ENCODE data around the gene MNAT1. TPM values are rescaled to one million over a fixed set of nuclear protein-coding genes. Genes with fewer than 3 reads are reported as not detected.
"Not testable (repeated sequence)": the region's sequence is repeated elsewhere in the genome, so short reads cannot be mapped to it uniquely, and the experiment has no call there.

MNAT1 gene
- total RNA-seq, 2 donors from 2014 or later: 16.1 to 19.5 TPM

DNA sequence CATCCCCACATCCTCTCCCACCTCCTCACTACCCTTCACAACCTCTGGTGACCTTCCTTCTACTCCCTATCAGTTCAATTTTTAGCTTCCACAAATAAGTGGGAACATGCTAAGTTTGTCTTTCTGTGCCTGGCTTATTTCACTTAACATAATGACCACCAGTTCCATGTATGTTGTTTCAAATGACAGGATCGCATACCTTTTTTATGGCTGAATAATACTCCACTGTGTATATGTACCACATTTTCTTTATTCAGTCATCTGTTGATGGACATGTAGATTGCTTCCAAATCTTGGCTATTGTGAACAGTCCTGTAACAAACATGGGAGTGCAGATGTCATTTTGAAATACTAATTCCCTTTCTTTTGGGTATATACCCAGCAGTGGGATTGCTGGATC is 147.7 kb downstream of the MNAT1 start:
- Mint-ChIP-seq H3K27ac (no peak overlapping the region), H3K4me3 (no peak overlapping the region), H3K4me1 (no peaks in the 10 kb centered on the region), H3K27me3 (no peaks in the 10 kb centered on the region), H3K36me3 (ENCODE audit: low read depth) (peaks cover 10% of the 10 kb centered on the region)
- DNase-seq (no peak), ATAC-seq (no peak)
- peaks cover 9% of the 10 kb centered on the region for H3K9me3 ChIP-seq (ENCODE audit: control insufficient read depth, low read length, poor library complexity, severe bottlenecking)

GRCh38 chr14:60884134-60884533 is 149.6 kb downstream of the MNAT1 start:
- Mint-ChIP-seq H3K27ac (no peak overlapping the region), H3K4me3 (no peak overlapping the region), H3K36me3 (ENCODE audit: low read depth) (peaks cover 10% of the 10 kb centered on the region), H3K4me1 (no peaks in the 10 kb centered on the region), H3K27me3 (no peaks in the 10 kb centered on the region)
- ATAC-seq: no peak
- peaks cover 9% of the 10 kb centered on the region for H3K9me3 ChIP-seq (ENCODE audit: control insufficient read depth, low read length, poor library complexity, severe bottlenecking)
- DNase-seq: no peak

DNA sequence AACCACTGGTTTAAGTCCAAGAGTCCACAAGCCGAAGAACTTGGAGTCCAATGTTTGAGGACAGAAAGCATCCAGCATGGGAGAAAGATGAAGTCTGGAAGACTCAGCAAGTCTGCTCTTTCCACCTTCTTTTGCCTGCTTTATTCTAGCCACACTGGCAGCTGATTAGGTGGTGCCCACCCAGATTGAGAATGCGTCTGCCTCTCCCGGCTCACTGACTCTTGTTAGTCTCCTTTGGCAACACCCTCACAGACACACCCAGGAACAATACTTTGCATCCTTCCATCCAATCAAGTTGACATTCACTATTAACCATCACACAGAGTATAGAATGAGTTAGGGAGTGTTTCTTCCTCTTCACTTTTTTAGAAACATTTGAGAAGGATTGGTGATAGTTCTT is 156.1 kb downstream of the MNAT1 start:
- H3K36me3 Mint-ChIP-seq (ENCODE audit: low read depth): not testable (repeated sequence)

DNA sequence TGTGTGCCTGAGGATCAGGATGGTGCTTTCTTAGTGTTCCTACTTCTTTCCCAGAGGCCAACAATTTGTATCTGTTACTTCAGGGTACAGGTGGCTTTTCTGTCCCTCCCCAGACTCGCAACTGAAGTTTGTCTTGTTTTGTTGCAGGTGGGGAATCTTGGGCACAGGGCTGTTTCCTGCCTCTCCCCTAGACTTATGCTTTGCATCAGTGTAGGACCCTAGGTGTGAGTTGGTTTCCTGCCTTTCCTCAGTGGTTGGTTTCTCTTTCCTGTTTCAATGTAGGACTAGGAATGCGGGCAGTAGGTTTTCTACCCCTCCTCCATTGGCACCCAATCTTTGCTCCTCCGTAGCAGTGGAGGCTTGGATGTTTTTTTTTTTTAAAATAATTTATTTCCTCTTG is 159.3 kb downstream of the MNAT1 start:
- Mint-ChIP-seq H3K36me3 (ENCODE audit: low read depth) (no peaks in the 10 kb centered on the region), H3K4me1 (peaks cover 13% of the 10 kb centered on the region), H3K4me3 (no peak overlapping the region), H3K27ac (no peak overlapping the region), H3K27me3 (no peaks in the 10 kb centered on the region)
- DNase-seq (no peak), ATAC-seq (no peak)
- no peaks in the 10 kb centered on the region for H3K9me3 ChIP-seq (ENCODE audit: control insufficient read depth, low read length, poor library complexity, severe bottlenecking)

More for the DNA sequence above, 156.1 kb downstream of the MNAT1 start:
- H3K27me3 Mint-ChIP-seq; H3K9me3 ChIP-seq (ENCODE audit: control insufficient read depth, low read length, poor library complexity, severe bottlenecking); H3K4me3 Mint-ChIP-seq; DNase-seq; ATAC-seq; H3K27ac Mint-ChIP-seq: not testable (repeated sequence)
- peaks cover 11% of the 10 kb centered on the region for H3K4me1 Mint-ChIP-seq

- ATAC-seq (no peak), DNase-seq (no peak)
- Mint-ChIP-seq H3K4me1 (peaks cover 4% of the 10 kb centered on the region), H3K4me3 (no peak overlapping the region), H3K27me3 (no peaks in the 10 kb centered on the region), H3K27ac (no peak overlapping the region), H3K36me3 (ENCODE audit: low read depth) (peaks cover 6% of the 10 kb centered on the region)
- H3K9me3 ChIP-seq (ENCODE audit: control insufficient read depth, low read length, poor library complexity, severe bottlenecking): no peaks in the 10 kb centered on the region
These were observed 169.8 kb downstream of the MNAT1 start for GRCh38 chr14:60904381-60904780.

DNA sequence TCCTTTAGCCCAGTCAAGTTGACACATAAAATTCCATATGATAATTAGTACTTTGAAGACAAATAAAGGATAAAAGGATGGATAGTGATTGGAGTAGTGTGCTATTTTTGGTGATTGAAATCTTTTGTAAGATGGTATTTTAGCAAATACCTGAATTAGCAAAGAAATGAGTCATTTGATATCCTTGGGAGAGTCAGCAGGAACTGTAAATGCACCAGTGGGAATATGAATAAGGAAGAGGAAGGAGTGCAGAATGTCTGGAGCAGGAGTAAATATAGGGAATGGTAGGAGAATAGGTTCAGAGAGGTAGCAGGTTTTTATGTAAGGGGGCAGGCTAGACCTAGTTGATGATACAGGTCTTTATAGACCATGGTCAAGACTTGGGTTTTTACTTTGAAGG is 171.4 kb downstream of the MNAT1 start:
- Mint-ChIP-seq H3K27ac (no peak overlapping the region), H3K4me3 (no peak overlapping the region), H3K27me3 (no peaks in the 10 kb centered on the region), H3K36me3 (ENCODE audit: low read depth) (no peaks in the 10 kb centered on the region), H3K4me1 (no peaks in the 10 kb centered on the region)
- no peaks in the 10 kb centered on the region for H3K9me3 ChIP-seq (ENCODE audit: control insufficient read depth, low read length, poor library complexity, severe bottlenecking)
- no peak for ATAC-seq
- DNase-seq: no peak

DNA sequence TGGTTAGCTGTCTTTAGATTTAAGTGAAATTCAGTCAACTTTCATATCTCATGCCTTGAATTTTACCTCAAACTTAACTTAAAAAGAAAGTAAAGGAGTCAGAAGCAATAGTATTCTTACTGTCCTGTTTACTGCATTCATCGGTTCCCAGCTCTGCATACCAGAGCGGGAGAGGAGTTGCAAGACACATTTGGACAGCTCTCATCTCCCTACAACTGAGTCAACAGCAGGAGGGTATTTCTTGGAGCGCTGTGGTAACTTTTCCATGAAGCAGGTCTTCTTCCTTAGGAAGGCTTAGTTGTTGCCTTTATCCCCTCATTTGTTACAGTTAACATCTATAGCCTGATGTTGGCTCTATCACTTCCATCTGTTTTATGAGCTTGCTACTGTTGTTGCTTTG is 181.2 kb downstream of the MNAT1 start:
- H3K4me3 Mint-ChIP-seq: no peak overlapping the region
- peaks cover 2% of the 10 kb centered on the region for H3K36me3 Mint-ChIP-seq (ENCODE audit: low read depth)
- H3K27me3 Mint-ChIP-seq: no peaks in the 10 kb centered on the region

DNA sequence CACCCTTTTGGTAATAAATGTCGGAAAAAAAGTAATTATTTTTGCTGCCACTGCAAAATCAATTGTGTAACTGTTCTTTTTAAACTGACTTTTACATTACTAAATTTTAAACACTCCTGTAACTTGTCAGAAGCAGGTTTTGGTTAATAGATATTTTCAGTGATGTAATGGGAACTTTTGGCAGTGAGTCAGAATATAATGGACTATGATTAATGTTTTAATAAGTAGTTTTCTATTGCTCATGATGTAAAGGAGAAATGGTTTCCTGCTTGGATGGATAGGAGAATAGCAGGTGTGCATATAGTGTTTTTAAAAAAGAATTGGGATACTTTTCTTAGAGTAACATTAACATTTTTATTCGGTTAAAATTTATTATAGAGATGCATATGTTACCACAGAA is 187.5 kb downstream of the MNAT1 start:
- no peak for ATAC-seq

More for the DNA sequence above, 181.2 kb downstream of the MNAT1 start:
- no peaks in the 10 kb centered on the region for H3K9me3 ChIP-seq (ENCODE audit: control insufficient read depth, low read length, poor library complexity, severe bottlenecking)
- Mint-ChIP-seq H3K27ac (no peak overlapping the region), H3K4me1 (peaks cover 6% of the 10 kb centered on the region)
- ATAC-seq: no peak
- no peak for DNase-seq

GRCh38 chr14:60925286-60925685 is 190.7 kb downstream of the MNAT1 start:
- H3K9me3 ChIP-seq (ENCODE audit: control insufficient read depth, low read length, poor library complexity, severe bottlenecking): no peaks in the 10 kb centered on the region
- Mint-ChIP-seq H3K27me3 (no peaks in the 10 kb centered on the region), H3K4me1 (no peaks in the 10 kb centered on the region), H3K27ac (no peak overlapping the region), H3K36me3 (ENCODE audit: low read depth) (no peaks in the 10 kb centered on the region), H3K4me3 (no peak overlapping the region)
- DNase-seq: no peak
- ATAC-seq: no peak

More for the DNA sequence above, 187.5 kb downstream of the MNAT1 start:
- no peaks in the 10 kb centered on the region for H3K9me3 ChIP-seq (ENCODE audit: control insufficient read depth, low read length, poor library complexity, severe bottlenecking)
- Mint-ChIP-seq H3K27ac (no peak overlapping the region), H3K27me3 (no peaks in the 10 kb centered on the region), H3K36me3 (ENCODE audit: low read depth) (peaks cover 2% of the 10 kb centered on the region), H3K4me3 (no peak overlapping the region), H3K4me1 (no peaks in the 10 kb centered on the region)
- DNase-seq: no peak

DNA sequence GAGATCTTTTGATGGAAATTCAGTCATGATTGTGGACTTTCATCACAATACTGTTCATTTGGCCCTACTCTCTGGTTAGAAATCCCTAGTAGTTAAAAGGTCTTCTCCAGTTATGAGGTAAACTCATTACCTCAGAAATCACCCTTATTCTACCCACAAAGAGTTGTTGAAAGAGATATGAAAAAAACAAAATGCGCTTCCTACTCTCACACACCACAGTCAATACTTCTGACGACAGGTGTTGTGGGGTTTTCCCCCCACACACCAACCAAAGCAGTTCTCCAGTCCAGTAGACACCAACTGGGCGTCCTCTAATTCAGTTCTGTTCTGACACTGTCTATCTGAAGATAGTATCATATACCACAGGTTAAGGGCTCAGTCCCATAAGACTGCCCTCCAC is 191.4 kb downstream of the MNAT1 start:
- Mint-ChIP-seq H3K4me3 (no peak overlapping the region), H3K27ac (no peak overlapping the region), H3K36me3 (ENCODE audit: low read depth) (no peaks in the 10 kb centered on the region), H3K4me1 (no peaks in the 10 kb centered on the region), H3K27me3 (no peaks in the 10 kb centered on the region)
- no peak for DNase-seq
- H3K9me3 ChIP-seq (ENCODE audit: control insufficient read depth, low read length, poor library complexity, severe bottlenecking): no peaks in the 10 kb centered on the region
- no peak for ATAC-seq

- Mint-ChIP-seq H3K27ac (no peak overlapping the region), H3K4me3 (no peak overlapping the region), H3K4me1 (peaks cover 3% of the 10 kb centered on the region), H3K36me3 (ENCODE audit: low read depth) (no peaks in the 10 kb centered on the region), H3K27me3 (no peaks in the 10 kb centered on the region)
- ATAC-seq: no peak
- no peaks in the 10 kb centered on the region for H3K9me3 ChIP-seq (ENCODE audit: control insufficient read depth, low read length, poor library complexity, severe bottlenecking)
- no peak for DNase-seq
These were observed 196.7 kb downstream of the MNAT1 start for GRCh38 chr14:60931218-60931617.

GRCh38 chr14:60933920-60934655 is 199.5 kb downstream of the MNAT1 start:
- Mint-ChIP-seq H3K36me3 (ENCODE audit: low read depth) (no peaks in the 10 kb centered on the region), H3K4me1 (peaks cover 3% of the 10 kb centered on the region), H3K4me3 (no peak overlapping the region), H3K27me3 (no peaks in the 10 kb centered on the region), H3K27ac (no peak overlapping the region)
- H3K9me3 ChIP-seq (ENCODE audit: control insufficient read depth, low read length, poor library complexity, severe bottlenecking): no peaks in the 10 kb centered on the region
- ATAC-seq: no peak
- no peak for DNase-seq

DNA sequence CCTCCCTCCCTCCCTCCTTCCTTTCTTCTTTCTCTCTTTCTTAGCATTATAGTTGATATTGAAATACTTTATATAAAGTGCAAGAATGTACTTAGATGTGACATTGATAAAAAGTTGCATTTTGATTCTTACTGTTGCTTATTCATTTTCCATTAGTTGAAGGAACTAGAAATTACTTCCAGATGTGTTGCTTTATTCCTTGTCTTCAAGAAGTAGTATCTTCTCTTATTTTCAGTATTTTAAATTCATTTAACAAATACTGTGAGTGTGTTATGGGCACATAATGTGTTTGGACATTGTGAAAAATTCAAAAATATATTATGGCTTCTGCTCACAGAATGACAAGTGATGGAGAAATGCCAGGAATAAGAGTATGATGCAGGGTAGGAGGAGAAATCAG is 200.8 kb downstream of the MNAT1 start:
- H3K9me3 ChIP-seq (ENCODE audit: control insufficient read depth, low read length, poor library complexity, severe bottlenecking): no peaks in the 10 kb centered on the region
- H3K4me3 Mint-ChIP-seq: no peak overlapping the region
- H3K27ac Mint-ChIP-seq: no peak overlapping the region
- peaks cover 3% of the 10 kb centered on the region for H3K4me1 Mint-ChIP-seq
- no peaks in the 10 kb centered on the region for H3K27me3 Mint-ChIP-seq
- no peak for ATAC-seq
- no peaks in the 10 kb centered on the region for H3K36me3 Mint-ChIP-seq (ENCODE audit: low read depth)
- no peak for DNase-seq

DNA sequence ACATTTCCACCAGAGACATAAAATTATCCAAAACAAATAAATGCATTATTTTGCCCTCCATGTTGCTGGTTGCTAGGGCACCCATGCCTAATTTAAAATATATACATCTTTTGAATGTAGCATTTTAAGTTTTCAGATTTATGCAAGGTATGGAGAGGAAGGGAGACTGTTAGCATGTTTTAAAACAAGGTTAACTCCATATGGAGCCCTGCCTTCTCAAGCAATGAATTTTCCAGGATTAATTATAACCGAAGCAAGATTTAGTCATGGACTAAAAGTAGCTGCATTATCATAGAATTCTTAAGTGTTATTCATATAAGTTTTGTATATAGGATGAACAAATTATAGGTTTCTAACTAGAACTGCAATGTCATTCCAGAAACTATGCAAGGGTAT is 209.1 kb downstream of the MNAT1 start:
- no peak for ATAC-seq
- no peak for DNase-seq
- peaks cover 5% of the 10 kb centered on the region for H3K36me3 Mint-ChIP-seq (ENCODE audit: low read depth)
- H3K4me1 Mint-ChIP-seq: peaks cover 4% of the 10 kb centered on the region
- H3K27me3 Mint-ChIP-seq: no peaks in the 10 kb centered on the region
- H3K27ac Mint-ChIP-seq: no peak overlapping the region
- no peak overlapping the region for H3K4me3 Mint-ChIP-seq
- no peaks in the 10 kb centered on the region for H3K9me3 ChIP-seq (ENCODE audit: control insufficient read depth, low read length, poor library complexity, severe bottlenecking)
